Astrocyte (in vitro differentiated cells and primary cell): ENCODE data around the gene PRAMEF13. TPM values are rescaled to one million over a fixed set of nuclear protein-coding genes. Genes with fewer than 3 reads are reported as not detected.
"Not testable (repeated sequence)": the region's sequence is repeated elsewhere in the genome, so short reads cannot be mapped to it uniquely, and the experiment has no call there.

Source experiments
- DNase-seq: peaks from one replicate; pipeline ENCODE4 v3.0.0-alpha.2; 2010; ENCODE audit warnings: low read depth
- FAIRE-seq: peaks from 2 replicates; lab custom pipeline; 2011; peaks lifted over from hg19 to GRCh38; lab: Jason Lieb, UNC
- H2AFZ ChIP-seq: 2 replicates; pipeline ENCODE4 v1.6.0; 2012; ENCODE audit warnings: low read depth, low read length, inconsistent platforms
- H3K27ac ChIP-seq: 2 replicates; pipeline ENCODE4 v1.5.1; 2011; ENCODE audit warnings: low read depth, low read length, inconsistent platforms
- H3K27me3 ChIP-seq: 2 replicates; pipeline ENCODE4 v1.6.0; 2011; ENCODE audit warnings: low read length, inconsistent platforms; ENCODE audit not compliant: insufficient read depth
- H3K36me3 ChIP-seq: 2 replicates; pipeline ENCODE4 v1.5.1; 2011; ENCODE audit warnings: low read length, inconsistent platforms; ENCODE audit not compliant: insufficient read depth
- H3K4me1 ChIP-seq: 2 replicates; pipeline ENCODE4 v1.5.1; 2011; ENCODE audit warnings: low read length, inconsistent platforms; ENCODE audit not compliant: insufficient read depth
- H3K4me2 ChIP-seq: 2 replicates; pipeline ENCODE4 v1.6.0; 2012; ENCODE audit warnings: low read length, inconsistent platforms
- H3K4me3 ChIP-seq: 2 replicates; pipeline ENCODE4 v1.5.1; 2011; ENCODE audit warnings: low read depth, mild to moderate bottlenecking, low read length, inconsistent platforms; ENCODE audit not compliant: insufficient read depth
- H3K79me2 ChIP-seq: 2 replicates; pipeline ENCODE4 v1.6.0; 2012; ENCODE audit warnings: mild to moderate bottlenecking, low read length, inconsistent platforms; ENCODE audit not compliant: insufficient read depth
- H3K9ac ChIP-seq: 2 replicates; pipeline ENCODE4 v1.6.0; 2012; ENCODE audit warnings: mild to moderate bottlenecking, low read length, inconsistent platforms
- H3K9me3 ChIP-seq: 2 replicates; pipeline ENCODE4 v1.5.1; 2012; ENCODE audit warnings: low read depth, mild to moderate bottlenecking, low read length, inconsistent platforms; ENCODE audit not compliant: insufficient read depth
- H4K20me1 ChIP-seq: 2 replicates; pipeline ENCODE4 v1.6.0; 2012; ENCODE audit warnings: low read length, inconsistent platforms; ENCODE audit not compliant: insufficient read depth
- H3K27ac Mint-ChIP-seq: one replicate; pipeline ENCODE4 v1.8.0; 2021; ENCODE audit warnings: mild to moderate bottlenecking, mixed read lengths; ENCODE audit not compliant: unreplicated experiment
- H3K27me3 Mint-ChIP-seq: one replicate; pipeline ENCODE4 v1.8.0; 2021; ENCODE audit warnings: low read depth, mixed read lengths; ENCODE audit not compliant: unreplicated experiment
- H3K36me3 Mint-ChIP-seq: one replicate; pipeline ENCODE4 v1.8.0; 2021; ENCODE audit warnings: low read depth, mixed read lengths; ENCODE audit not compliant: unreplicated experiment
- H3K4me1 Mint-ChIP-seq: one replicate; pipeline ENCODE4 v1.8.0; 2021; ENCODE audit warnings: low read depth, mixed read lengths; ENCODE audit not compliant: unreplicated experiment
- H3K4me3 Mint-ChIP-seq: one replicate; pipeline ENCODE4 v1.8.0; 2021; ENCODE audit warnings: mild to moderate bottlenecking, moderate library complexity, mixed read lengths; ENCODE audit not compliant: unreplicated experiment
- H3K9me3 Mint-ChIP-seq: one replicate; pipeline ENCODE4 v1.8.0; 2021; ENCODE audit warnings: mild to moderate bottlenecking, mixed read lengths; ENCODE audit not compliant: unreplicated experiment
- total RNA-seq: library from RNA; stranded (reverse); gene quantifications from 2 replicates; pipeline ENCODE4 v1.2.1, GENCODE V29; 2021

Gene PRAMEF13
- total RNA-seq, 1 donor from 2014 or later, result not detected

GRCh38 chr1:13237572-13237971, 36.4 kb upstream of the PRAMEF13 start:
- not testable (repeated sequence) for H3K9me3 ChIP-seq, H3K9ac ChIP-seq, H3K27ac ChIP-seq, H3K79me2 ChIP-seq, FAIRE-seq, H3K27me3 Mint-ChIP-seq, H3K27me3 ChIP-seq, H2AFZ ChIP-seq, H3K4me1 ChIP-seq, H3K4me2 ChIP-seq, H3K27ac Mint-ChIP-seq, H3K4me3 ChIP-seq, DNase-seq, H3K4me3 Mint-ChIP-seq, H3K36me3 ChIP-seq, H4K20me1 ChIP-seq, H3K36me3 Mint-ChIP-seq, H3K4me1 Mint-ChIP-seq
- H3K9me3 Mint-ChIP-seq, result peaks cover 18% of the 10 kb centered on the region

GRCh38 chr1:13234057-13234456, 32.8 kb upstream of the PRAMEF13 start:
- H3K9me3 ChIP-seq, H3K27ac ChIP-seq, H3K4me3 Mint-ChIP-seq, H3K36me3 ChIP-seq, FAIRE-seq, H2AFZ ChIP-seq, H3K27me3 Mint-ChIP-seq, H3K4me3 ChIP-seq, DNase-seq, H3K4me2 ChIP-seq, H3K4me1 Mint-ChIP-seq, H3K36me3 Mint-ChIP-seq, H3K9ac ChIP-seq, H4K20me1 ChIP-seq, H3K27ac Mint-ChIP-seq, H3K4me1 ChIP-seq, H3K79me2 ChIP-seq, H3K27me3 ChIP-seq: not testable (repeated sequence)
- peaks cover 30% of the 10 kb centered on the region for H3K9me3 Mint-ChIP-seq

- peaks cover 34% of the 10 kb centered on the region for H3K9me3 Mint-ChIP-seq
- H4K20me1 ChIP-seq, H3K27me3 ChIP-seq, H3K79me2 ChIP-seq, H3K4me1 Mint-ChIP-seq, H3K27ac Mint-ChIP-seq, H3K4me1 ChIP-seq, H3K4me2 ChIP-seq, H3K27me3 Mint-ChIP-seq, H3K36me3 Mint-ChIP-seq, H3K9ac ChIP-seq, FAIRE-seq, H3K36me3 ChIP-seq, H3K4me3 ChIP-seq, H3K27ac ChIP-seq, H2AFZ ChIP-seq, H3K4me3 Mint-ChIP-seq, H3K9me3 ChIP-seq, DNase-seq: not testable (repeated sequence)
Observed at GRCh38 chr1:13232056-13232455, 30.8 kb upstream of the PRAMEF13 start.

- not testable (repeated sequence) for H3K27me3 ChIP-seq, H4K20me1 ChIP-seq, H3K79me2 ChIP-seq, H3K4me2 ChIP-seq, H3K27ac ChIP-seq, H3K4me3 Mint-ChIP-seq, H3K9ac ChIP-seq, DNase-seq, H3K27me3 Mint-ChIP-seq, H3K4me1 ChIP-seq, H3K4me1 Mint-ChIP-seq, H2AFZ ChIP-seq, H3K36me3 ChIP-seq, FAIRE-seq, H3K4me3 ChIP-seq, H3K9me3 ChIP-seq, H3K27ac Mint-ChIP-seq, H3K36me3 Mint-ChIP-seq
- H3K9me3 Mint-ChIP-seq, result peaks cover 32% of the 10 kb centered on the region
Observed at GRCh38 chr1:13231061-13231750, 30.0 kb upstream of the PRAMEF13 start.

GRCh38 chr1:13230601-13231000, 29.4 kb upstream of the PRAMEF13 start:
- H3K4me1 Mint-ChIP-seq, H3K4me3 ChIP-seq, H3K9ac ChIP-seq, H3K4me3 Mint-ChIP-seq, H2AFZ ChIP-seq, H3K27ac ChIP-seq, H3K36me3 ChIP-seq, H3K27me3 Mint-ChIP-seq, DNase-seq, H3K4me1 ChIP-seq, H3K36me3 Mint-ChIP-seq, H3K27me3 ChIP-seq, FAIRE-seq, H3K9me3 ChIP-seq, H3K4me2 ChIP-seq, H3K79me2 ChIP-seq, H3K27ac Mint-ChIP-seq, H4K20me1 ChIP-seq: not testable (repeated sequence)
- H3K9me3 Mint-ChIP-seq, result peaks cover 37% of the 10 kb centered on the region

GRCh38 chr1:13230096-13230495, 28.9 kb upstream of the PRAMEF13 start:
- FAIRE-seq, H4K20me1 ChIP-seq, DNase-seq, H3K27me3 Mint-ChIP-seq, H3K79me2 ChIP-seq, H3K36me3 Mint-ChIP-seq, H3K4me3 ChIP-seq, H3K4me2 ChIP-seq, H3K9me3 ChIP-seq, H3K27ac ChIP-seq, H3K9ac ChIP-seq, H3K27me3 ChIP-seq, H3K4me3 Mint-ChIP-seq, H2AFZ ChIP-seq, H3K4me1 Mint-ChIP-seq, H3K4me1 ChIP-seq, H3K27ac Mint-ChIP-seq, H3K36me3 ChIP-seq: not testable (repeated sequence)
- H3K9me3 Mint-ChIP-seq, result peaks cover 37% of the 10 kb centered on the region
